SK-N-SH (cell line): Measurements from ENCODE around the gene ZNRF1.

Experiments used
- ELF1 ChIP-seq: IDR thresholded peaks from 2 replicates; pipeline ENCODE4 v1.4.0; 2012
- EP300 ChIP-seq, 2 experiments: IDR thresholded peaks; 2 replicates each; pipeline versions ENCODE4 v1.4.0 to v1.6.1; 2012; ENCODE audit warnings: borderline replicate concordance in 1 of 2, low read depth in 1 of 2, low read length in 1 of 2
- FOXM1 ChIP-seq: IDR thresholded peaks from 2 replicates; pipeline ENCODE4 v1.4.0; 2012; ENCODE audit warnings: low read depth, mild to moderate bottlenecking
- GATA2 ChIP-seq: sonication (generic); formaldehyde crosslinking; IDR thresholded peaks from 2 replicates; pipeline ENCODE4 v1.5.0; 2020; ENCODE audit warnings: mild to moderate bottlenecking, missing genetic modification reagents
- POLR2AphosphoS5 ChIP-seq: IDR thresholded peaks from 2 replicates; pipeline ENCODE4 v1.6.1; 2012; ENCODE audit warnings: low read depth, low read length
- SIN3A ChIP-seq: IDR thresholded peaks from 2 replicates; pipeline ENCODE4 v1.6.1; 2012; ENCODE audit warnings: low read depth, mild to moderate bottlenecking, low read length, moderate library complexity, borderline replicate concordance
- SMC3 ChIP-seq: IDR thresholded peaks from 2 replicates; pipeline ENCODE4 v1.6.1; 2012; ENCODE audit warnings: low read depth, low read length, improper control_type of control experiment
- TEAD4 ChIP-seq: IDR thresholded peaks from 2 replicates; pipeline ENCODE4 v1.4.0; 2012; ENCODE audit warnings: mild to moderate bottlenecking, borderline replicate concordance; ENCODE audit not compliant: insufficient read depth
- YY1 ChIP-seq: IDR thresholded peaks from 2 replicates; pipeline ENCODE4 v1.4.0; 2012; ENCODE audit warnings: low read depth, mild to moderate bottlenecking
- TF ChIP-seq, protein P1 (sequence below): IDR thresholded peaks from 2 replicates; pipeline ENCODE4 v1.4.0; 2012; ENCODE audit warnings: low read depth
- TF ChIP-seq, protein P2 (sequence below): fragments of 200-600 bp; sonication (generic); IDR thresholded peaks from 2 replicates; pipeline ENCODE4 v1.6.1; 2017; ENCODE audit warnings: antibody characterized with exemption, mild to moderate bottlenecking, moderate library complexity
- TF ChIP-seq, protein P3 (sequence below): IDR thresholded peaks from 2 replicates; pipeline ENCODE4 v1.6.1; 2012; ENCODE audit warnings: mild to moderate bottlenecking, low read depth, low read length, moderate library complexity
- TF ChIP-seq, protein P4 (sequence below): IDR thresholded peaks from 2 replicates; pipeline ENCODE4; 2012

DNA sequence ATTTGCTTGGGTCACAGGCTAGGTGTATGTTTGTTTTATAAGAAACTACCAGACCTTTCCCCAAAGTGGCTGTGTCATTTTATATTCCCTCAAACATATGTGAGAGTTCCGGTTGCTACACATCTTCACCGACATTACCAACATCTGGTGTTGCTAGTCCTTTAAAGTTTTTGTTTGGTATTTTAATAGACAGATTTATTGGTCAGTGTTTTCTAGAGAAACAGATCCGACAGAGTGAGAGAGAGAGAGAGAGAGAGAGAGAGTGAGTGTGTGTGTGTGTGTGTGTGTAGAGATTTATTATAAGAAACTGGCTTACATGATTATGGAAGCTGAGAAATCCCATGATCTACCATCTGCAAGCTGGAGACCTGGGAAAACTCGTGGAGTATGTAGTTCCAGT lies 86.7 kb downstream of the ZNRF1 start:
- TF ChIP-seq SIN3A (no peak), FOXM1 (no peak), SMC3 (no peak), EP300 (IDR thresholded peaks at IDR 0.05; ENCODE audit: borderline replicate concordance in 1 of 2, low read depth in 1 of 2, low read length in 1 of 2) (no peak), TEAD4 (no peak), GATA2 (CRISPR knock-in tag) (no peak), ELF1 (no peak), POLR2AphosphoS5 (no peak), YY1 (no peak)
- TF ChIP-seq, protein P1, sequence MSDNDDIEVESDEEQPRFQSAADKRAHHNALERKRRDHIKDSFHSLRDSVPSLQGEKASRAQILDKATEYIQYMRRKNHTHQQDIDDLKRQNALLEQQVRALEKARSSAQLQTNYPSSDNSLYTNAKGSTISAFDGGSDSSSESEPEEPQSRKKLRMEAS = no peak
- TF ChIP-seq, protein P2, sequence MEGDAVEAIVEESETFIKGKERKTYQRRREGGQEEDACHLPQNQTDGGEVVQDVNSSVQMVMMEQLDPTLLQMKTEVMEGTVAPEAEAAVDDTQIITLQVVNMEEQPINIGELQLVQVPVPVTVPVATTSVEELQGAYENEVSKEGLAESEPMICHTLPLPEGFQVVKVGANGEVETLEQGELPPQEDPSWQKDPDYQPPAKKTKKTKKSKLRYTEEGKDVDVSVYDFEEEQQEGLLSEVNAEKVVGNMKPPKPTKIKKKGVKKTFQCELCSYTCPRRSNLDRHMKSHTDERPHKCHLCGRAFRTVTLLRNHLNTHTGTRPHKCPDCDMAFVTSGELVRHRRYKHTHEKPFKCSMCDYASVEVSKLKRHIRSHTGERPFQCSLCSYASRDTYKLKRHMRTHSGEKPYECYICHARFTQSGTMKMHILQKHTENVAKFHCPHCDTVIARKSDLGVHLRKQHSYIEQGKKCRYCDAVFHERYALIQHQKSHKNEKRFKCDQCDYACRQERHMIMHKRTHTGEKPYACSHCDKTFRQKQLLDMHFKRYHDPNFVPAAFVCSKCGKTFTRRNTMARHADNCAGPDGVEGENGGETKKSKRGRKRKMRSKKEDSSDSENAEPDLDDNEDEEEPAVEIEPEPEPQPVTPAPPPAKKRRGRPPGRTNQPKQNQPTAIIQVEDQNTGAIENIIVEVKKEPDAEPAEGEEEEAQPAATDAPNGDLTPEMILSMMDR = no peak
- TF ChIP-seq, protein P3, sequence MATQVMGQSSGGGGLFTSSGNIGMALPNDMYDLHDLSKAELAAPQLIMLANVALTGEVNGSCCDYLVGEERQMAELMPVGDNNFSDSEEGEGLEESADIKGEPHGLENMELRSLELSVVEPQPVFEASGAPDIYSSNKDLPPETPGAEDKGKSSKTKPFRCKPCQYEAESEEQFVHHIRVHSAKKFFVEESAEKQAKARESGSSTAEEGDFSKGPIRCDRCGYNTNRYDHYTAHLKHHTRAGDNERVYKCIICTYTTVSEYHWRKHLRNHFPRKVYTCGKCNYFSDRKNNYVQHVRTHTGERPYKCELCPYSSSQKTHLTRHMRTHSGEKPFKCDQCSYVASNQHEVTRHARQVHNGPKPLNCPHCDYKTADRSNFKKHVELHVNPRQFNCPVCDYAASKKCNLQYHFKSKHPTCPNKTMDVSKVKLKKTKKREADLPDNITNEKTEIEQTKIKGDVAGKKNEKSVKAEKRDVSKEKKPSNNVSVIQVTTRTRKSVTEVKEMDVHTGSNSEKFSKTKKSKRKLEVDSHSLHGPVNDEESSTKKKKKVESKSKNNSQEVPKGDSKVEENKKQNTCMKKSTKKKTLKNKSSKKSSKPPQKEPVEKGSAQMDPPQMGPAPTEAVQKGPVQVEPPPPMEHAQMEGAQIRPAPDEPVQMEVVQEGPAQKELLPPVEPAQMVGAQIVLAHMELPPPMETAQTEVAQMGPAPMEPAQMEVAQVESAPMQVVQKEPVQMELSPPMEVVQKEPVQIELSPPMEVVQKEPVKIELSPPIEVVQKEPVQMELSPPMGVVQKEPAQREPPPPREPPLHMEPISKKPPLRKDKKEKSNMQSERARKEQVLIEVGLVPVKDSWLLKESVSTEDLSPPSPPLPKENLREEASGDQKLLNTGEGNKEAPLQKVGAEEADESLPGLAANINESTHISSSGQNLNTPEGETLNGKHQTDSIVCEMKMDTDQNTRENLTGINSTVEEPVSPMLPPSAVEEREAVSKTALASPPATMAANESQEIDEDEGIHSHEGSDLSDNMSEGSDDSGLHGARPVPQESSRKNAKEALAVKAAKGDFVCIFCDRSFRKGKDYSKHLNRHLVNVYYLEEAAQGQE = no peak
- TF ChIP-seq, protein P4, sequence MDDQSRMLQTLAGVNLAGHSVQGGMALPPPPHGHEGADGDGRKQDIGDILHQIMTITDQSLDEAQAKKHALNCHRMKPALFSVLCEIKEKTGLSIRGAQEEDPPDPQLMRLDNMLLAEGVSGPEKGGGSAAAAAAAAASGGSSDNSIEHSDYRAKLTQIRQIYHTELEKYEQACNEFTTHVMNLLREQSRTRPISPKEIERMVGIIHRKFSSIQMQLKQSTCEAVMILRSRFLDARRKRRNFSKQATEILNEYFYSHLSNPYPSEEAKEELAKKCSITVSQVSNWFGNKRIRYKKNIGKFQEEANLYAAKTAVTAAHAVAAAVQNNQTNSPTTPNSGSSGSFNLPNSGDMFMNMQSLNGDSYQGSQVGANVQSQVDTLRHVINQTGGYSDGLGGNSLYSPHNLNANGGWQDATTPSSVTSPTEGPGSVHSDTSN = no peak
